ENCODE measurements around the gene CRELD2.

CRELD2 gene

GRCh38 chr22:49913026-49913425 is 5.4 kb upstream of the CRELD2 start:
- no peak for DNase-seq (ENCODE audit: low spot score)

- DNase-seq (ENCODE audit: low spot score): no peak
Measured at GRCh38 chr22:49913446-49913845, 5.0 kb upstream of the CRELD2 start.

DNA sequence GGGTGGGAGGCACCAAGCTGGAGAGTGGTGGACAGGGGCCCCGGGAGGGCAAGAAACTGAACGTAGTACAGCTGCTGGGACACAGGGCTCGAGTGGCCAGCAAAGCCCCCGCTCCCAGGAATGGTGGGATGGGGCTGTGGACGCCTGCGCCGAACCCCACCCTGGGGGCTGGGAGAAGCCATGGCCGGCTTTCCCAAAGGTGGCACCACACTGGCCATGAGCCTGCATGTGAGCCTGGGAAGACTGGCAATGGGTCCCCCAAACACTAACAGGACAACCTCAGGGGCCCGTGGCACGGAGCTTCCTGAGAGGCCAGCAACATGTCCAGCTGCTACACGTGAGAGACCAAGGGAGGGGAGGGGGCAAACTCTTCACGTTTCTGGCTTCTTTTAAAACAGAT is 4.2 kb upstream of the CRELD2 start:
- DNase-seq (ENCODE audit: low spot score): no peak

GRCh38 chr22:49915610-49916009 is 2.8 kb upstream of the CRELD2 start:
- no peak for DNase-seq (ENCODE audit: low spot score)

- DNase-seq (ENCODE audit: low spot score): no peak
Measured at GRCh38 chr22:49916831-49917230, 1.6 kb upstream of the CRELD2 start.

DNA sequence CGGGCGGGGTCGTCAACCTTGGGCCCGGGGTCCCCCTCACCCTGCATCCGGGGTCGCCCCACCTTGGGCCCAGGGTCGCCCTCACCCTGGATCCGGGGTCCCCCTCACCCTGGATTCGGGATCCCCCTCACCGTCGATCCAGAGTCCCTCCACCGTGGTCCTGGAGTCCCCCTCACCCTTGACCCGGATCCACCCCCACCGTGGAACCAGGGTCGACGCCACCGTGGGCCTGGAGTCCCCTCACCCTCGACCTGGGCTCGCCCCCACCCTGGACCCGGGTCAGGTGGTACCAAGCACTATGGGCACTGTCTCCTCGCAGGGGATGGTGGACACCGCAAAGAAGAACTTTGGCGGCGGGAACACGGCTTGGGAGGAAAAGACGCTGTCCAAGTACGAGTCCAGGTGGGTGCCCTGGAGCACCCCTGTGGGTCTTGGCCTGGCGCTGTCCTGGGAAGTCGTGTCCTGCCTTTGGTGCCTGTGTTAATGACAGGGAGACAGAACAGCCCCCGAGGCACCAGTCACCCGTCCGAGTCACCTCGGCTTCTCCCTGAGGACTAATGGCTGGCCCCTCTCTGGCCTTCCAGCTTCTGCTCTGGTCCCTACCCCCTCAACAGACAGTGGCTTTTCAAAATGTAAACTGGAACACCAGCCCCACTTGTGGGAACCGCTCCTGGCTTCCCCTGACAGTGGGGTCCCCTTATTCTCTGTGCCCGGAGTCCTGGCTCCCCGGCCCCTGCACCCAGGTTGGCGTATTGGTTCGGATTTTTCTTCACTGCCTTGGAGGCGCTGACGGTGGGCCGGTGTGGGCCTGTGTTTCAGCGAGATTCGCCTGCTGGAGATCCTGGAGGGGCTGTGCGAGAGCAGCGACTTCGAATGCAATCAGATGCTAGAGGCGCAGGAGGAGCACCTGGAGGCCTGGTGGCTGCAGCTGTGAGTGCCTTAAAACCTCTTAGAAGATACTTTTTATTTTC is 762 bp downstream of the CRELD2 start:
- no peak for DNase-seq (ENCODE audit: low spot score)

- DNase-seq (ENCODE audit: low spot score): no peak
Measured at GRCh38 chr22:49920859-49921258, 2.4 kb downstream of the CRELD2 start.

GRCh38 chr22:49921508-49922278 is 3.3 kb downstream of the CRELD2 start:
- DNase-seq (ENCODE audit: low spot score): no peak

GRCh38 chr22:49922484-49922883 is 4.0 kb downstream of the CRELD2 start:
- no peak for DNase-seq (ENCODE audit: low spot score)

DNA sequence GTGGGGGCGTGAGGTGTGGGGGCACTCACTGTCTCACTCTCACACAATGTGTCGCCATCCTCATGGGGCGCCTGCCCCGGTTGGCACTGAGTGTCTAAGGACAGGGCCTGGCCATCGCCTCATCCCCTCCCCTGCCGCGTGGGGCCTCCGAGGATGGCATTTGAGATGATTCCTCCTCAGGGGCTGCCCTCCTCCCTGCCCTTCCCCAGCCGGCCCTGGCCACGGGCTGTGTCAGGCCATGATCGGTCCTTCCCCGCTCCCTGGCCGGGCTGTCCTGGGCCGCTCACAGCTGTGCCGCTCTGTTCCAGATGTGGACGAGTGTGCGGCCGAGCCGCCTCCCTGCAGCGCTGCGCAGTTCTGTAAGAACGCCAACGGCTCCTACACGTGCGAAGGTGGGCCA is 4.5 kb downstream of the CRELD2 start:
- no peak for DNase-seq (ENCODE audit: low spot score)

DNA sequence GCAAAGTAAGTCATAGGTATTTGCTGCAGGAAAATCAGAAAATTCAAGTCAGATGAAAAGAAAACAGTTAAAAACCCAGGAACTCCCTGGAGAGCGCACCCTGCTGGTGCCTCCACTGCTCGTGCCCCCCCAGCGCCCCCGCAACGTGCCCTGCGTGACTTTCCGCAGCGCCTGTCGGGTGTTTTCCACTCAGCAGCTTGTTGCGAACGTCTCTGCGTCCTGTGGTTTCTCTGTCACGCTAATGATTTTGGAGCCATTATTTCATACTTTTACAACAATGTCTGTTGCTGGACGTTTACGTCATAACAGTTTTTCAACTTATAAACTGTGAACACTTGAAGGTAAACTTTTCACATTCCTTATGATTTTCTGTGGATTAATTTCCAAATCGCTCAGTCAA is 5.0 kb downstream of the CRELD2 start:
- no peak for DNase-seq (ENCODE audit: low spot score)

GRCh38 chr22:49924113-49924833 is 5.8 kb downstream of the CRELD2 start:
- DNase-seq (ENCODE audit: low spot score): no peak

- DNase-seq (ENCODE audit: low spot score): no peak
Measured at GRCh38 chr22:49925525-49926128, 7.2 kb downstream of the CRELD2 start.

DNA sequence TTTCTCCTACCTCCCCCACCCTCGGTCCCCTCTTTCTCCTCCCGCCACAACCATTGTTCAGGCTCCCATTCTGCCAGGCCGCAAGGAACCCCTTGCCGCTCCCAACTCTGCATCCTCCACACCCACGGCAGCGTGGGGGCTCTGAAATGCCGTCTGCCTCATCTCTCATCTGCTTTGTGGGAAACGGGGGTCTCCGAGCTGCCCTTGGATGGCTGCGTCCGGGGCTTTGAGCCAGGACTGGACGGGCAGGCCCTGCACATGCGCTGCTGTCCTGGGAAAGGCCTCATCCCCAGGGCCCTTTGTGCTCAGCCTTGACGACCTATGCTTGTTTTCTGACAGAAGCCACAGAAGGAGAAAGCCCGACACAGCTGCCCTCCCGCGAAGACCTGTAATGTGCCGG is 8.5 kb downstream of the CRELD2 start:
- DNase-seq (ENCODE audit: low spot score): no peak

GRCh38 chr22:49927483-49928184 is 9.2 kb downstream of the CRELD2 start:
- DNase-seq (ENCODE audit: low spot score): no peak

DNA sequence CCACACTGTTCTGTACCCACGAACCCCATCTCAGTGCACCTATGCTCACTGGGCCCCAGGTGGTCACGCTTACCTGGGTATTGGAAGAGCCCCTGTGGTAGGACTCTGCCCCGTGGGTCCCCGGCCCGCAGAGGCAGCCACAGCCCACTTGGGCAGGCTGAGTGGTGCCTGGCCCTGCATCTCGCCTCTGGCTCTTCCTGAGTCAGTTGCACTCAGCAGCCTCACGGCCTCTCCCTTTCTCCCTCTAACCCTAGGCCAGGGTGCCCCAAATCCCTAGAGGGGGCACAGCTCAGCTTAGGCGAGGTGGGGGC is 9.7 kb downstream of the CRELD2 start:
- DNase-seq (ENCODE audit: low spot score): no peak

DNA sequence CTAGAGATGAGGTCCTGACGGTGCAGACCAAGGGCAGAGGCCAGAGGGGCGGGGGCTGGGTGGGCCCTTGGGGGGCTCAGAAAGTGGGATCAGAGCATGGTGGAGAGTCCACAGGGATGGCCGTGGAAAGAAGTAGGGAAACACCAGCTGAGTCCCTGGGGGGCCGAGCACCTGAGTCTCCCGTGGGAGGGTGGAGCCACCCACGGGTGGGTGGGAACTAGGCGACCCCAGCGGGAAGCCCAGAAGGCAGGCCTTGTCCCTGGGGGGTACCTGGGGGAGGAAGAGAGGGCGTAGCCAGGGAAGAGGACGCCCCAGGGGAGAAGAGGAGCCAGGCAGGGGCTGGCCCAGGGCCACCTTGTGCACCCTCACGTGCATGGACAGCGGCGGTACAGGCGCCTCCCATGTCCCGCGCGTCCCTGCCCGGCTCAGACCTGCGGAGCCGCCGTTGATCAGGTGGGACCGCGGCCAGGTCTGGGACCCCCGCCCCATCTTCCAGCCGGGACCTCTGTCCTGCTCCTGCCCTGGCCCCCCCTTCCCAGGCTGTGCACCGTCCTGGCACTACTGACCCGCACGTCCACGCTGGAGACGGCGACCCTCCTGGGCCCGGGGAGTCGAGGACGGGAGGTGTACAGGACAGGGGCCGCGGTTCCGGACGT is 10.2 kb downstream of the CRELD2 start:
- DNase-seq (ENCODE audit: low spot score): no peak

GRCh38 chr22:49929211-49929979 is 11.0 kb downstream of the CRELD2 start:
- DNase-seq (ENCODE audit: low spot score): peak; percentile 48

- DNase-seq (ENCODE audit: low spot score): no peak
Measured at GRCh38 chr22:49929994-49930575, 11.7 kb downstream of the CRELD2 start.
